Measurements from ENCODE around the gene MNX1. TPM values are rescaled to one million over a fixed set of nuclear protein-coding genes. Genes with fewer than 3 reads are reported as not detected.

MNX1 gene
- total RNA-seq, 1 donor from 2014 or later: 2.0 TPM

GRCh38 chr7:157014635-157015555 lies 4.4 kb upstream of the MNX1 start:
- peaks cover 97% of the 10 kb centered on the region for H3K27me3 ChIP-seq (ENCODE audit: control insufficient read depth, insufficient read depth, low read length)
- TF ChIP-seq, protein P1, sequence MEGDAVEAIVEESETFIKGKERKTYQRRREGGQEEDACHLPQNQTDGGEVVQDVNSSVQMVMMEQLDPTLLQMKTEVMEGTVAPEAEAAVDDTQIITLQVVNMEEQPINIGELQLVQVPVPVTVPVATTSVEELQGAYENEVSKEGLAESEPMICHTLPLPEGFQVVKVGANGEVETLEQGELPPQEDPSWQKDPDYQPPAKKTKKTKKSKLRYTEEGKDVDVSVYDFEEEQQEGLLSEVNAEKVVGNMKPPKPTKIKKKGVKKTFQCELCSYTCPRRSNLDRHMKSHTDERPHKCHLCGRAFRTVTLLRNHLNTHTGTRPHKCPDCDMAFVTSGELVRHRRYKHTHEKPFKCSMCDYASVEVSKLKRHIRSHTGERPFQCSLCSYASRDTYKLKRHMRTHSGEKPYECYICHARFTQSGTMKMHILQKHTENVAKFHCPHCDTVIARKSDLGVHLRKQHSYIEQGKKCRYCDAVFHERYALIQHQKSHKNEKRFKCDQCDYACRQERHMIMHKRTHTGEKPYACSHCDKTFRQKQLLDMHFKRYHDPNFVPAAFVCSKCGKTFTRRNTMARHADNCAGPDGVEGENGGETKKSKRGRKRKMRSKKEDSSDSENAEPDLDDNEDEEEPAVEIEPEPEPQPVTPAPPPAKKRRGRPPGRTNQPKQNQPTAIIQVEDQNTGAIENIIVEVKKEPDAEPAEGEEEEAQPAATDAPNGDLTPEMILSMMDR (IDR thresholded peaks at IDR 0.05; ENCODE audit: insufficient read depth, low read length, poor library complexity, severe bottlenecking): no peak

DNA sequence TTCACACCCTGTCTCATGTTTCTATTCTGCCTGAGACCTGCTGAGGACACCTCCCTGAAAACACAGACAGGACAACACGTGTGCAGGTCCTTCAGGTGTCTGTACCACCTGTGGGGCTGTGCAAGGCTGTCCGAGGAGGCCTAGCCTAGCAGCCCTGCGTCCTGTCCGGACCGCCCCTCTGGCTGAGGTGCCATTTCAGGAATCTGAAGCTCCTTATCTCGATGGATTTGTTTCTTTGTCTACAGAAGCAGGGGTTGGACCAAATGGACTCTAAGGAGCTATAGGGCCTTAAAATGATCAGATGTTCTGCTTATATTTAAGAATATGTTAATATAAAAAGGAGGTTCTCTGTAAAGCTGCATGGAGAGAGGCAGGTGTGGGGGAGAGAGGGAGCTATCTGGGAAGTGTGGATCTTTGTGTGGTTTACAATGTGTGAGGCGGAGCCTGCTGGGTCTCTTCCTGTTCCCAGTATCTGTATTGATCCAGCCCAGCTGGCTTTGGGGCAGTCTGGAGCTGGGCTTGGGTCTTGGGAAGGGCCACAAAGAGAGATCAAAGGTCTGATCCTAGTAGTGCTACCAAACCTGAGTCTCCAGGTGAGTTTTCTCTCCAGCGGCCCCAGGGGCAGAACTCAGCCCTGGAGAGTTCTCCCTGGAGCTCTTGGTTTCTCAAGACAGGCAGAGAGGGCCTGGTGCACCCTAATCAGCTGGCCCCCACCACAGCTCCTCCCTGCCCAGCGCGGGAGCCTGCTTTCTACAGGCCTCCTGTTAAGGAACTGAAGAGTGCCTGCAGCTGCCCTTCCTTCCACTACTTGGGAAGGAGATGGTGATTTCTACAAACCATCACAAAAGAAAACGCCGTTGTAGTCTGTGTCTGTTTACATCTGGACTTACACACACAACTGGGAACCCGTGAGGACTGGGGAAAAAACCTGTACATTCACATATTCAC lies 3.4 kb upstream of the MNX1 start:
- H3K27me3 ChIP-seq (ENCODE audit: control insufficient read depth, insufficient read depth, low read length): peaks cover 94% of the 10 kb centered on the region
- no peaks in the 10 kb centered on the region for H3K36me3 ChIP-seq (ENCODE audit: control insufficient read depth, insufficient read depth, low read length)
- no peak for DNase-seq (ENCODE audit: low read depth)
- TF ChIP-seq, protein P1 (IDR thresholded peaks at IDR 0.05; ENCODE audit: insufficient read depth, low read length, poor library complexity, severe bottlenecking): no peak
- no peak overlapping the region for H3K4me3 ChIP-seq (ENCODE audit: low read depth, low read length)

More at GRCh38 chr7:157014635-157015555, 4.4 kb upstream of the MNX1 start:
- no peak overlapping the region for H3K4me3 ChIP-seq (ENCODE audit: low read depth, low read length)
- no peak for DNase-seq (ENCODE audit: low read depth)
- H3K36me3 ChIP-seq (ENCODE audit: control insufficient read depth, insufficient read depth, low read length): no peaks in the 10 kb centered on the region

- Histone ChIP-seq H3K27me3 (ENCODE audit: control insufficient read depth, insufficient read depth, low read length) (peaks cover 94% of the 10 kb centered on the region), H3K4me3 (ENCODE audit: low read depth, low read length) (no peak overlapping the region), H3K36me3 (ENCODE audit: control insufficient read depth, insufficient read depth, low read length) (no peaks in the 10 kb centered on the region)
- TF ChIP-seq, protein P1 (IDR thresholded peaks at IDR 0.05; ENCODE audit: insufficient read depth, low read length, poor library complexity, severe bottlenecking): no peak
- DNase-seq (ENCODE audit: low read depth): no peak
These were observed 2.6 kb upstream of the MNX1 start for GRCh38 chr7:157013101-157013500.

DNA sequence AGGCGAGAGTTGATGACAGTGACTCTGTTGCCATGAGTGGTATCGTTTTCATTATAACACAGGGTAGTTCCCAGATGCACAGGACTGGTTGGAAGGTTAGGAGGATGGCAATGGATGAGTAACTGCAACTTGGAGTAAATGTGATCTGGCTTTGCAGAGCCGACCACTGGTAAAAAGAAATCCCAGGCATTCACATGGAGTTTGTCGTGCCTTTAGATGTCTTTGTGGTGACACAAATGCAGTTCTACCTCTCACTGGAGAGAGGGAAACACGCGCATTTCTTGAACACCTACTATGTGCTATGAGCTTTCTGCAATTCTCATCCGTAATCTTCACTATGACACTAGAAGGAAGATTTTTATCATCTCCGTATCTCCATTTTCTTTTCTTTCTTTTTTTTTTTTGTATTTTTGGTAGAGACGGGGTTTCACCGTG lies 1.7 kb upstream of the MNX1 start:
- DNase-seq (ENCODE audit: low read depth): no peak
- Histone ChIP-seq H3K36me3 (ENCODE audit: control insufficient read depth, insufficient read depth, low read length) (no peaks in the 10 kb centered on the region), H3K27me3 (ENCODE audit: control insufficient read depth, insufficient read depth, low read length) (peaks cover 94% of the 10 kb centered on the region), H3K4me3 (ENCODE audit: low read depth, low read length) (no peak overlapping the region)
- TF ChIP-seq, protein P1 (IDR thresholded peaks at IDR 0.05; ENCODE audit: insufficient read depth, low read length, poor library complexity, severe bottlenecking): no peak

GRCh38 chr7:157011333-157012112 lies 1.1 kb upstream of the MNX1 start:
- TF ChIP-seq, protein P1 (IDR thresholded peaks at IDR 0.05; ENCODE audit: insufficient read depth, low read length, poor library complexity, severe bottlenecking): no peak
- Histone ChIP-seq H3K4me3 (ENCODE audit: low read depth, low read length) (no peak overlapping the region), H3K27me3 (ENCODE audit: control insufficient read depth, insufficient read depth, low read length) (peaks cover 94% of the 10 kb centered on the region), H3K36me3 (ENCODE audit: control insufficient read depth, insufficient read depth, low read length) (no peaks in the 10 kb centered on the region)
- DNase-seq (ENCODE audit: low read depth): no peak
